Psoas muscle (tissue), 8 donors: ENCODE data around the gene NOX5. TPM values are rescaled to one million over a fixed set of nuclear protein-coding genes. Genes with fewer than 3 reads are reported as not detected.

Experiments
- ATAC-seq, 4 donors: fragments of 200-7000 bp; cut with Tn5 transposase; one replicate each; pipeline ENCODE4 v1.9.1; 2020; ENCODE audit warnings: moderate library complexity in 3 of 4, mild to moderate bottlenecking in 2 of 4
- DNase-seq, 2 donors: peaks; one replicate each; pipeline ENCODE4 v3.0.0-alpha.2; 2020
- H3K27ac ChIP-seq: fragments of 200-600 bp; one replicate; pipeline ENCODE4 v1.8.0; 2022
- H3K27me3 ChIP-seq, 3 donors: fragments of 200-600 bp in 1 of 3; one replicate each; pipeline versions ENCODE4 v1.6.1 to v1.8.0; 2013 to 2022; ENCODE audit warnings: low read length in 2 of 3, mild to moderate bottlenecking in 2 of 3, moderate library complexity in 1 of 3; ENCODE audit not compliant: insufficient read depth in 3 of 3
- H3K36me3 ChIP-seq, 2 donors: fragments of 200-600 bp in 1 of 2; one replicate each; pipeline versions ENCODE4 v1.6.1 to v1.8.0; 2013 to 2022; ENCODE audit warnings: low read depth in 1 of 2, mild to moderate bottlenecking in 1 of 2, moderate library complexity in 1 of 2; ENCODE audit not compliant: insufficient read depth in 1 of 2
- H3K4me1 ChIP-seq: fragments of 200-600 bp; one replicate; pipeline ENCODE4 v1.8.0; 2022
- H3K4me3 ChIP-seq: fragments of 200-600 bp; one replicate; pipeline ENCODE4 v1.8.0; 2022; ENCODE audit warnings: mild to moderate bottlenecking
- H3K9me3 ChIP-seq: fragments of 200-600 bp; one replicate; pipeline ENCODE4 v1.8.0; 2022
- WGBS, 3 donors: extraction: QIAGEN DNeasy Blood & Tissue Kit; methylation state at CpG; one replicate each; pipeline versions ENCODE4 v1.1.6 to v1.1.7; 2013; 5-methylcytosine and 5-hydroxymethylcytosine counted together
- intact Hi-C, 2 donors: fragments of 100-400 bp; cut with DNase I; formaldehyde crosslinking; loops; one replicate each; pipeline versions ENCODE4 v1.11.0 to v1.14.2; 2022
- polyA plus RNA-seq, 3 donors: library from polyadenylated mRNA; stranded (reverse); fragments of 200-250 nt; gene quantifications; one replicate each; pipeline ENCODE4 v1.2.3, GENCODE V29; 2013
- total RNA-seq, 4 donors: library from RNA; stranded (reverse); fragmentation: NEBNext Ultra II Directional in 2 of 4; extraction: Animal tissue kit (Norgen Biotek cat#: 25700) in 2 of 4; gene quantifications; one replicate each; pipeline versions ENCODE4 v1.2.1 to v1.2.4, GENCODE V29; 2021 to 2023
- TF ChIP-seq, protein P1 (sequence below): fragments of 200-600 bp; IDR thresholded peaks from one replicate; pipeline ENCODE4 v1.8.0; 2022; ENCODE audit warnings: antibody characterized with exemption
- donor health status: healthy with polysubstance abuse.
- donor health status: DM: no; HTN: no; CAD: no; lungs with moderate emphysema.
- donor health status: Bipolar disorder and iron deficiency.
- donor health status: healthy.
- donor health status: DM: yes; HTN: yes; CAD: no.
- donor health status: DM: no; HTN: no; CAD: no.
- donor health status: DM: no; HTN: no; CAD: no.
- donor health status: DM: yes; HTN: yes; CAD: no.

Gene NOX5
- total and polyA plus RNA-seq, 7 donors = 0.03 to 0.13 (median 0.04) TPM; not detected in 3

- intact Hi-C loops = no loop called here
- no peak overlapping the region for H3K27ac ChIP-seq
These were observed 46.9 kb downstream of the NOX5 start for GRCh38 chr15:69061414-69061842.

DNA sequence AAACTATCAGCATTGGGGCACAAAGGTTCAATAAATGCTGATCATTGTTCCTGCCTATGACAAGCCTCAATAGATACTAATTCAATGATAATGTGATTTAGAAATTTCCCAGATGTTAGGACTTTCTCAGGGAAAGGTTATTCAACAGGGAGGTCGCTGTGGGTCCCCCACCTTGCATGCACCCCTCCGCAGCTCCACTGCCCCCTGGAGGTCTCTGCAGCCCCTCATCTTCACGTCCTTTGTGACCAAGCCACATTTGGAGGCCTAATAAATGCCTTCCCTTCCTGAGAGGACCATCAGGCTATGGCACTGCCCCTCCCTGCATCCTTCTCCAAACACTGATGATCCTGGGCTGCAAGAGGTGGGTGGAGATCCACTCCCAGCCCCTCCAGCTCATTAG lies 50.2 kb downstream of the NOX5 start:
- TF ChIP-seq, protein P1, sequence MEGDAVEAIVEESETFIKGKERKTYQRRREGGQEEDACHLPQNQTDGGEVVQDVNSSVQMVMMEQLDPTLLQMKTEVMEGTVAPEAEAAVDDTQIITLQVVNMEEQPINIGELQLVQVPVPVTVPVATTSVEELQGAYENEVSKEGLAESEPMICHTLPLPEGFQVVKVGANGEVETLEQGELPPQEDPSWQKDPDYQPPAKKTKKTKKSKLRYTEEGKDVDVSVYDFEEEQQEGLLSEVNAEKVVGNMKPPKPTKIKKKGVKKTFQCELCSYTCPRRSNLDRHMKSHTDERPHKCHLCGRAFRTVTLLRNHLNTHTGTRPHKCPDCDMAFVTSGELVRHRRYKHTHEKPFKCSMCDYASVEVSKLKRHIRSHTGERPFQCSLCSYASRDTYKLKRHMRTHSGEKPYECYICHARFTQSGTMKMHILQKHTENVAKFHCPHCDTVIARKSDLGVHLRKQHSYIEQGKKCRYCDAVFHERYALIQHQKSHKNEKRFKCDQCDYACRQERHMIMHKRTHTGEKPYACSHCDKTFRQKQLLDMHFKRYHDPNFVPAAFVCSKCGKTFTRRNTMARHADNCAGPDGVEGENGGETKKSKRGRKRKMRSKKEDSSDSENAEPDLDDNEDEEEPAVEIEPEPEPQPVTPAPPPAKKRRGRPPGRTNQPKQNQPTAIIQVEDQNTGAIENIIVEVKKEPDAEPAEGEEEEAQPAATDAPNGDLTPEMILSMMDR = no peak
- no peaks in the 10 kb centered on the region for H3K36me3 ChIP-seq
- DNase-seq (no peak), ATAC-seq (no peak)
- WGBS, 3 donors = 67 to 79% (median 70%) methylated on average over 3 of the region's 3 CpGs
- H3K27ac ChIP-seq = no peak overlapping the region
- no peaks in the 10 kb centered on the region for H3K9me3 ChIP-seq
- intact Hi-C loops = no loop called here
- peaks cover 3% of the 10 kb centered on the region for H3K4me1 ChIP-seq
- H3K4me3 ChIP-seq = no peak overlapping the region
- H3K27me3 ChIP-seq = no peaks in the 10 kb centered on the region

More at GRCh38 chr15:69061414-69061842, 46.9 kb downstream of the NOX5 start:
- peaks cover 8% of the 10 kb centered on the region for H3K4me1 ChIP-seq
- ATAC-seq (no peak), DNase-seq (no peak)
- H3K27me3 ChIP-seq = no peaks in the 10 kb centered on the region
- no peaks in the 10 kb centered on the region for H3K36me3 ChIP-seq
- TF ChIP-seq, protein P1 = no peak
- H3K4me3 ChIP-seq = no peak overlapping the region
- H3K9me3 ChIP-seq = no peaks in the 10 kb centered on the region

DNA sequence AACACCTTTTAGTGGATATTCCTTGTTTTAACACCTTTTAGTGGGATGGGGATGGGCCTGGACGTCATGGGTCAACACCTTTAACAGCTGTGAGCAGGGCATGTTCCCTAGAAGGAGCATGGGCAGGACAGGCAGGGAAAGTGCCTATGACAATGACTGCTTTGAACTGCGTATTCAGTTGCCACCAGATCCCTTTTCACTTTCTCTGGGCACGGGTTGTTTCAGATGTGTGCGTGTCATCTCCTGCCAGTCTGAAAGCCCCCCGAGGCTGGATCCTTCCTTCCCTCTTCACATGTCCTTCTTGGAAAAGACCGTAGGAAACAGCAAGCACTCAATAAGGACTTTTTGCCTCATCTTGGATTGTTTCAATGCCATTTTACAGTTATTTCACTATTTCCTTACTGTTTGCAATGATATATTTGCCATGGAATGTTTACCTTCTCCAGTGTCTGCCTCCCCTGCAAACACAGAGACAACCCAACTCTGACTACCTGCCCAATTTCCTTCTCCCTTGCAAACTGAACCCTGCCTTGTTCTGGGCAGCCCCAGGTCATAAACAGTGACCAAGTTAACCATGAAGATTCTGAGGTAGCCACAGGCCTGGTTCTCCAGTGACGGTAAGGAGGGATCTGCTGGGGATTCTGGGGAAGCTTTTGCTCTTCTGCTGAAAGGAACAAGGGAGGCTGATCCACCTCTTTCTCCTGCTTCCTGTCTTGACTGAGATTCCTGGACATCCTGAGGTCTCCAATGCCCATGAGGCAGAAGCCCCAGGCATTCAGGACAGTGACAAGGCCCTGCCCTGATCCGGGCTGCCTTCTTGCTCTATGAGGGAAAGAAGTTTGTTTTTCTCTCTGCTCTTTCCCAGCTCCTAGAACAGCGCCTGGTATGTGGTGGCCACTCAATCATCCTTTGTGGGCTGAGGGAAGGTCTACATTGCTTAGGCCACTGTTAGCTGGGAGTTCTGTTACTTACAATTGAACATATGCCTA lies 51.8 kb downstream of the NOX5 start:
- no peaks in the 10 kb centered on the region for H3K36me3 ChIP-seq
- no peaks in the 10 kb centered on the region for H3K4me1 ChIP-seq
- WGBS, 3 donors = 88 to 91% (median 89%) methylated on average over 9 of the region's 9 CpGs
- no peaks in the 10 kb centered on the region for H3K9me3 ChIP-seq
- H3K27ac ChIP-seq = no peak overlapping the region
- ATAC-seq = no peak
- no peak for DNase-seq
- no peak overlapping the region for H3K4me3 ChIP-seq
- TF ChIP-seq, protein P1 = no peak
- intact Hi-C loops = no loop called here
- peaks cover 0 to 2% (median 0%) of the 10 kb centered on the region in 3 donors for H3K27me3 ChIP-seq

DNA sequence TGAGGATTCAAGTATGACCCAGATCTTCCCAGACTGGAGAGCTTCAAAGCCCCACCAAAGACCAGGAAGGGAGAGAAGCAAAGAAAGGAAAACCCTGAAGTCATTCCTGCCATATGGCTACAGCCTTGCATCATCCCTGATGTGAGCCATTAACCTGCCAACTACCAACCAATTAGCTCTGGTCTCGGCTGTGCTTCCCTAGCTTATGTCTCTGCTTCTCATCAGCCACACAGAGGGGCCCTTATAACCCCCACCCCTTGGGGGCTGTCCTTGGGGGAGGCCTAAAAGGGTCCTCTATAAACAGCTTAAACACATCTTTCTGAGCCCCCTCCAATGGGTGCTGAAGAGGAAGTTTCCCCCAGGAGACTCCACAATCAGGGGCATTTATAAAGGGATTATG lies 52.8 kb downstream of the NOX5 start:
- no peaks in the 10 kb centered on the region for H3K9me3 ChIP-seq
- H3K27me3 ChIP-seq = peaks cover 0 to 2% (median 0%) of the 10 kb centered on the region in 3 donors
- no peak for ATAC-seq
- H3K36me3 ChIP-seq = no peaks in the 10 kb centered on the region
- 75 to 90% (median 84%) methylated on average over 1 of the region's 1 CpG for WGBS, 3 donors
- H3K4me3 ChIP-seq = no peak overlapping the region
- H3K27ac ChIP-seq = no peak overlapping the region
- no peaks in the 10 kb centered on the region for H3K4me1 ChIP-seq
- intact Hi-C loops = no loop called here
- no peak for DNase-seq
- TF ChIP-seq, protein P1 = no peak
